OCI-LY1 (cell line): ENCODE data around the gene TARS3.

Experiments used
- EZH2 ChIP-seq: fragments of 200-600 bp; sonication (generic), shearing (Covaris generic); IDR thresholded peaks from 2 replicates; pipeline ENCODE4 v1.8.0; 2017; ENCODE audit warnings: borderline replicate concordance, mixed run types, mild to moderate bottlenecking, antibody characterized with exemption, low read length, moderate library complexity, mixed read lengths
- TF ChIP-seq, protein P1 (sequence below): fragments of 200-600 bp; sonication (generic), shearing (Covaris generic); IDR thresholded peaks from 2 replicates; pipeline ENCODE4 v1.5.1; 2017; ENCODE audit warnings: mild to moderate bottlenecking, antibody characterized with exemption, low read length, moderate library complexity, mixed read lengths

DNA sequence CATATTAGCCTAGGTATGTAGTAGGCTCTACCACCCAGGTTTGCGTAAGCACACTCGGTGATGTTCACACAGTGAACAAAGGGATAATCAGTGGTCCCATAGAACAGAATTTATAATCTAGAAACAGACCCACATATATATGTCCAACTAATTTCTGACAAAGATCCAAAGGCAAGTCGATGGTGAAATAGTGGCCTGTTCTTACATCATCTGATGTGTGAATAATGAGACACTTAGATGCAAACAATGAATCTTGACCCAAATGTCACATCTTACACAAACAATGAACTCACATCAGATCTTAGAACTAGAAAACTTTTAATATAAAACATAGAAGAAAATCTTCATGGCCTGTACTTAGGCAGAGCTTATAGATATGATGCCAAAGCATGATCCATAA, 54.5 kb downstream of the TARS3 start:
- TF ChIP-seq, protein P1, sequence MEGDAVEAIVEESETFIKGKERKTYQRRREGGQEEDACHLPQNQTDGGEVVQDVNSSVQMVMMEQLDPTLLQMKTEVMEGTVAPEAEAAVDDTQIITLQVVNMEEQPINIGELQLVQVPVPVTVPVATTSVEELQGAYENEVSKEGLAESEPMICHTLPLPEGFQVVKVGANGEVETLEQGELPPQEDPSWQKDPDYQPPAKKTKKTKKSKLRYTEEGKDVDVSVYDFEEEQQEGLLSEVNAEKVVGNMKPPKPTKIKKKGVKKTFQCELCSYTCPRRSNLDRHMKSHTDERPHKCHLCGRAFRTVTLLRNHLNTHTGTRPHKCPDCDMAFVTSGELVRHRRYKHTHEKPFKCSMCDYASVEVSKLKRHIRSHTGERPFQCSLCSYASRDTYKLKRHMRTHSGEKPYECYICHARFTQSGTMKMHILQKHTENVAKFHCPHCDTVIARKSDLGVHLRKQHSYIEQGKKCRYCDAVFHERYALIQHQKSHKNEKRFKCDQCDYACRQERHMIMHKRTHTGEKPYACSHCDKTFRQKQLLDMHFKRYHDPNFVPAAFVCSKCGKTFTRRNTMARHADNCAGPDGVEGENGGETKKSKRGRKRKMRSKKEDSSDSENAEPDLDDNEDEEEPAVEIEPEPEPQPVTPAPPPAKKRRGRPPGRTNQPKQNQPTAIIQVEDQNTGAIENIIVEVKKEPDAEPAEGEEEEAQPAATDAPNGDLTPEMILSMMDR, result no peak
- TF ChIP-seq EZH2, result no peak
